ENCODE results near the gene RRAS2.
"Not testable (repeated sequence)": the region's sequence is repeated elsewhere in the genome, so short reads cannot be mapped to it uniquely, and the experiment has no call there.

RRAS2 gene

GRCh38 chr11:14358729-14359439 is at the start of gene RRAS2:
Gene RRAS2 (minus strand): TSS chr11:14359183. CDS start chr11:14358870, 313 bp downstream.
- peak; percentile 64 to 66 for DNase-seq (ENCODE audit: low read depth in 2 of 2)

DNA sequence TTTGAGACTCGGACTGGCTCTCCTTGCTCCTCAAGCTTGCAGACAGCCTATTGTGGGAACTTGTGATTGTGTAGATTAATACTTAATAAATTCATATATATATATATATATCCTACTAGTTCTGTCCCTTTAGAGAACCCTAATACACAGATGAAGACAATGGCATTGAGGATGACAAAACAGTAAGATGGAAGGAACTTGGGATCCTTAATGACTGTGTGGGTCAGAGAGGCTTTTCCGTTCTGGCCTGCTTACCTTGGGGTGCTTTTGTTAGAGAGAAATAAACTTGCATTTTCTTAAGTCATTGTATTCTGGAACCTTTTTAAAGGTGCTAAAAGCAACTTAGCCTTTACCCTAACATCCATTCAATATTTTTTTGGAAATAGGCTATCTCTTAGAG is 49.6 kb upstream of the RRAS2 start:
- DNase-seq (ENCODE audit: low read depth in 2 of 2): no peak

DNA sequence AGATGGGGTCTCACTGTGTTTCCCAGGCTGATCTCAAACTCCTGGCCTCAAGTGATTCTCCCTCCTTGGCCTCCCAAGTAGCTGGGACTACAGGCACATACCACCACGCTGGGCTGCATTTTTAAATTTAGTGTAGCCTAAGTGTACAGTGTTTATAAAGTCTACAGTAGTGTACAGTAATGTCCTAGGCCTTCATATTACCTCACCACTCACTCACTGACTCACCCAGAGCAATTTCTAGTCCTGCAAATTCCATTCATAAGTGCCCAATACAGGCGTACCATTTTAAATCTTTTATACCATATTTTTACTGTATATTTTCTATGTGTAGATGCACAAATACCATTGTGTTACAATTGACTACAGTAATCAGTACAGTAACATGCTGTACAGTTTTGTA is 47.1 kb upstream of the RRAS2 start:
- DNase-seq (ENCODE audit: low read depth in 2 of 2): not testable (repeated sequence)

DNA sequence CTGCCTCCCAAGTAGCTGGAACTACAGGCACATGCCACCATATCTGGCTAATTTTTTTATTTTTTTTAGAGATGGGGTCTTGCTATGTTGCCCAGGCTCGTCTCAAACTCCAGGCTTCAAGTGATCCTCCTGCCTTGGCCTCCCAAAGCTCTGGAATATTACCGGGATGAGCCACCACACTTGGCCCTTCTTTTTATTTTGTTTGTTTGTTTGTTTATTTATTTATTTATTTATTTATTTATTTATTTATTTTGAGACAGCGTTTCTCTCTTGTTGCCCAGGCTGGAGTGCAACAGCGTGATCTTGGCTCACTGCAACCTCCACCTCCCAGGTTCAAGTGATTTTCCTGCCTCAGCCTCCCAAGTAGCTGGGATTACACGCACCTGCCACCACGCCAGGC is 44.5 kb upstream of the RRAS2 start:
- not testable (repeated sequence) for DNase-seq (ENCODE audit: low read depth in 2 of 2)

- no peak for DNase-seq (ENCODE audit: low read depth in 2 of 2)
These were observed 40.1 kb upstream of the RRAS2 start for GRCh38 chr11:14399087-14399486.

- DNase-seq (ENCODE audit: low read depth in 2 of 2): no peak
These were observed 37.3 kb upstream of the RRAS2 start for GRCh38 chr11:14396273-14396672.

DNA sequence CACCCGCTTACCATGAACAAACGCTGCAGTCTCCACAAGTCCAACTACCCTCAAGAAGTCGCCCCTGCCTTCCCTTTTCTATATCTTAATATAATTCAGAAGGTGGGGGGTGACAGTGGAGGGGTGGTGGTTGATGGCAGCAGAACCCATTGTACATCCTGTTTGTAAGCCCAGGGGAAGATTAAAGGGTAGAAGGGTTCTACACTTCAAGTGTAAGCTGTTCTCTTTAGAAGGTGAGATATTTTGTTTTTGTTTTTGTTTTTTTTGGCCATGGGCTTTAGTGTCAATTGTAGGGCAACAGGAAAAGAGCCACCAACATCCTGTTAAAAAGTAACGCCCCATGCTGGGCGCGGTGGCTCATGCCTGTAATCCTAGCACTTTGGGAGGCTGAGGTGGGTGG is 34.9 kb upstream of the RRAS2 start:
- DNase-seq (ENCODE audit: low read depth in 2 of 2): no peak

- DNase-seq (ENCODE audit: low read depth in 2 of 2): no peak
These were observed 34.1 kb upstream of the RRAS2 start for GRCh38 chr11:14393129-14393528.

GRCh38 chr11:14390669-14391068 is 31.7 kb upstream of the RRAS2 start:
- DNase-seq (ENCODE audit: low read depth in 2 of 2): no peak

DNA sequence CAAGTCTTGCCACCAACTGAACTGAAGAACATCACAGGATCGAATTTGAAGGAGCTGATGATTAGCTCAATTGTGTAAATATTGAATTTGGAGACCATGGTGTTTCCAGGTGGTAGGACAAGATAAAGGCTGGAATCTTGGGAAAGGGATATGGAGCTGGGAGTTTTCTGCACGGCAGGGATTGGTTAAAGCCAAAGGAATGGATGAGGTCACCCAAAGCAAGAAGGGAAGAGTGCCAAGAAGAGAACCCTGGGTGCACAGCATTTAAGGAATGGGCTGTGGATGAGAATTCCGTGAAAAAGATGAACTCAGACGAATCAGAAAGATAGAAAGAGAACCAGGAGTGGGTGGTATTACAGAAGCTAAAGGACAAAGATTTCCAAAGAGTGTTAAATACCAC is 29.4 kb upstream of the RRAS2 start:
- no peak for DNase-seq (ENCODE audit: low read depth in 2 of 2)

DNA sequence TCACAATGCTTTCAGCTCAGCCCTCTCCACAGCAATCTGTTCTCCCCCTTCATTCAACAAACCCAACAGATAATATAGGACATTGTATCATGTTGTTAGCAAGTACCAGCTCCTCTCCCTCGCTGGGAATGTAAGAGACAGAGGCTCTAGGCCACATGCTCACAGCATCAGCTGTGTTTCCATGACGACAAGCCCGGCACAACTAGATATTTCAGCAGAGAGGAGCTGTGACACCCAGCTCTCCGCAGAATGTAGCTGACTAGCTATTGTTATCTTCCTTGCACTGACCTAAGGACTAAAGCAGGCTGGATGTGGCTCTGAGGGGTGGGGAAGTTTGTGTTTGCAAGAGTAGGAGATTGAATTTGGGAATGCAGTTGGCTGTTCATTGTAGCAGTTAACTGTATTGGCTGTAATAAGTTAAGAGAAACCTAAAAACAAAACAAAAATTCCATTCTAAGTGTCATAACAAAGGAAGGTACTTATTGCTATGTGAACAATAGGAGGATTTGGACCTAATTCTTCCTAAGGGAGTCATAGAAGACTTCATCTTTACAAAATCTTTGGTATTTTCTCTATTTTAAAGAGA is 28.0 kb upstream of the RRAS2 start:
- DNase-seq (ENCODE audit: low read depth in 2 of 2): no peak

- no peak for DNase-seq (ENCODE audit: low read depth in 2 of 2)
These were observed 27.1 kb upstream of the RRAS2 start for GRCh38 chr11:14386081-14386480.

DNA sequence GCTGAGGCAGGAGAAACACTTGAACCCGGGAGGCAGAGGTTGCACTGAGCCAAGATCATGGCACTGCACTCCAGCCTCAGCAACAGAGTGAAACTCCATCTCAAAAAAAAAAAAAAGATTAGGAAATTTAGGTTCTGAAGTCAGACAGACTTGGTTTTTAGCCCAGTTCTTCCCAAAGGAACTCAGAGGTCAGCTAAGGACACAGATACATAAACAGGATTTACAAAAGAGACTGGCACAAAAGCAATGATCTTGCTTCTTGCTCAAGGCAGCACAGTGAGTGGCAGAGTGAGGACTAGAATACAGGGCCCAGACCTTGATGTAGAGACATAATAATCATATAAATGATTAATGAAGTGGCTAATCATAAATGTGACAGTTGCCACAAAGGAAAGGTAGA is 25.4 kb upstream of the RRAS2 start:
- DNase-seq (ENCODE audit: low read depth in 2 of 2): no peak

DNA sequence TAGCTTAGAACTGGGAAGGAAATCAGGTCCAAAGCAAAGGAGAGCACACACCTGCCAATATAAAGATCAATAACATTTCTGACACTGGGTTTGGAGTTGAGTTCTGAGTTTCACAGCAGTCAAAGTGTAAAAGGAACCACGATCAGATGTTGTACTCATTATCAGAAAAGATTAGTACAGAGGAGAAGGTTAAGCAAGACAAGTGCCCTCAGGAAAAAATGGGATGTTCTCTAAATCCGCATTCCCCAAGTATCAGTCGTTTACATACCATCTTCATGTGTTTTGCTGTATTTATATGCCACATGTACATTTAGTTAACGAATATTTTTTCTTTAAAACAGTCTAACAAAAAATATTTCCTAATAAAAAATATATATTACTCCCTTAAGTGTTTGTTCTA is 23.0 kb upstream of the RRAS2 start:
- DNase-seq (ENCODE audit: low read depth in 2 of 2): no peak

DNA sequence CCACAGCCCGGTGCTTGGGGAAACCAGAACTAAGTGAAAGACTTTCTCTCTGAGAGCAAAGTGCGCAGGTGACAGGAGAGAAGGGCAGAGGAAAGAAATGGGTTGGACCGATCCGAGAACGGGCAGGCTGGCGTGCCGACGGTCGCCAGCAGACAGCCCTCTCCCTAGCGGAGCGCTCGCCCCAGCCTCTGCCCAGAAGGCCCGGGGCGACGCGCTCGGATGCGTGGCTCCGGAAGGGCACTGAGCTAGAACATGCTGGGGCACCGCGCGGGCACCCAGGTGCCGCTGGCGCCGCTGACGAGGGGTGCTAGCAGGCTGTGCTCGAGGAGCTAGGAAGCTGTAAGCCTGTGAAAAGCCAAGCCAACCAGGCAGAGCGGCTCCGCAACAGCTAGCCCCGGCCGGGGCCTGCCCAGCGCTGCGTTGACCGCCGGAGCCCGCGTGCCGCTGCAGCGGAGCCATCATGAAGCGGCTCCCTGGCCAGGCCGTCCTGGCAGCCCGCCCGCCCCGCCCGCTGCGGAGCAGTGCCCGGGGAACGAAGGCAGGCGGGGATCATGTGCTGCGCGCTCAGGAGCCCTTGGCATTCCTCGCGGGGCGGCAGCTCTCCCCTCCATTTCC is 22.1 kb upstream of the RRAS2 start:
- DNase-seq (ENCODE audit: low read depth in 2 of 2): peak in 1 of 2 donors; percentile 16

GRCh38 chr11:14380125-14380936 is 21.3 kb upstream of the RRAS2 start:
- DNase-seq (ENCODE audit: low read depth in 2 of 2): no peak

DNA sequence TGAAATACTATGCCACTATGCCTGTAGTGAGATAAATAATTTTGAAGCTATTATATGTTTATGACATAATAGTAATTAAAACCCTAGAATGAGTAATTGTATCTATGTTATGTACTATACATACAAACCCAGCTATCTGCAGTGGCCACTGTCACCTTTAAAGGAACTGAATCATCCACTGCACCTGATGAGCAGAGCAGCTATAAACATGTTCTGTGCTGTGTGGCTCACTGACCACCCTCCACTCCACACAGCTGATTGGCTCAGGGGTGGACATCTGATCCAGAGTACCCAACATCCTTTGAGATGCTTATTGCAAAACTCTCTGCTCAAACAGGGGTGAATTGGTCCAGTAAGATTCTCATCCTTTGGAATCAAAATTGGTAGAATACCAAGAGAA is 19.2 kb upstream of the RRAS2 start:
- no peak for DNase-seq (ENCODE audit: low read depth in 2 of 2)

DNA sequence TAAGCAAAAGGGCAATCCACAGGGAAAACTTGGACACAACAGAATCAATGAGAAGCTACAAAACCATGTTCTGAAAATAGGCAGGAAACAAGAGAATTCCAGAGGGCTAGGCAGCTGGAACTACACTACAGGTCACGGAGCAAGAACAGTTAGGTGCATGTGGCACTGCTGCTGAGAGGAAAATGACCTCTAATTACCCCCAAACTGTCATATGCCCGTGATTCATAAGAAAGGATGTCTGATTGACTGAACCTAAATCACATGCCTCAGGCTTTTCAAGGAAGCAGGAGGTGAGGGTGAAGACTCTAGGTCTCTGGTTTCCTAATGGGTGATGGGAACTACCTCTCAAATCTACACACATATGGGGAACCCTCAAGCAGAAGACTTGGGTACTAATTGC is 17.9 kb upstream of the RRAS2 start:
- DNase-seq (ENCODE audit: low read depth in 2 of 2): no peak

- DNase-seq (ENCODE audit: low read depth in 2 of 2): no peak
These were observed 16.2 kb upstream of the RRAS2 start for GRCh38 chr11:14374922-14375830.

GRCh38 chr11:14373941-14374646 is 15.1 kb upstream of the RRAS2 start:
- DNase-seq (ENCODE audit: low read depth in 2 of 2): no peak

- DNase-seq (ENCODE audit: low read depth in 2 of 2): no peak
These were observed 13.0 kb upstream of the RRAS2 start for GRCh38 chr11:14372011-14372410.

All from stimulated activated CD8-positive, alpha-beta memory T cell treated with anti-CD3 and anti-CD28 coated beads, Interleukin-15, amount 100 ng/mL, for 4 hours (primary cell).